RWPE2 (cell line): Measurements from ENCODE around the gene SMYD3.

Source experiments
- ATAC-seq: fragments of 200-7000 bp; cut with Tn5 transposase; 3 replicates; pipeline ENCODE4 v1.9.1; 2021; ENCODE audit warnings: low read depth
- DNase-seq: peaks from one replicate; pipeline ENCODE4 v3.0.0-alpha.2; 2020; ENCODE audit warnings: low spot score
- H3K27ac ChIP-seq: fragments of 450-650 bp; 2 replicates; pipeline ENCODE4 v1.5.1; 2017; ENCODE audit warnings: mild to moderate bottlenecking; ENCODE audit not compliant: poor library complexity, severe bottlenecking
- H3K27me3 ChIP-seq: fragments of 250-450 bp; sonication (Bioruptor Pico); 2 replicates; pipeline ENCODE4 v1.5.1; 2021; ENCODE audit warnings: mild to moderate bottlenecking, moderate library complexity; ENCODE audit not compliant: insufficient read depth, poor library complexity, severe bottlenecking
- H3K36me3 ChIP-seq: fragments of 250-450 bp; sonication (Bioruptor Pico); 2 replicates; pipeline ENCODE4 v1.5.1; 2020; ENCODE audit warnings: low read depth, mild to moderate bottlenecking, moderate library complexity
- H3K4me1 ChIP-seq: fragments of 250-450 bp; sonication (Bioruptor Pico); 2 replicates; pipeline ENCODE4 v1.5.1; 2021; ENCODE audit warnings: mild to moderate bottlenecking, moderate library complexity; ENCODE audit not compliant: insufficient read depth, poor library complexity, severe bottlenecking
- H3K4me3 ChIP-seq: fragments of 250-450 bp; sonication (Bioruptor Pico); 2 replicates; pipeline ENCODE4 v1.5.1; 2021; ENCODE audit warnings: mild to moderate bottlenecking, moderate library complexity; ENCODE audit not compliant: severe bottlenecking
- H3K9me3 ChIP-seq: fragments of 250-450 bp; sonication (Bioruptor Pico); 2 replicates; pipeline ENCODE4 v1.5.1; 2021; ENCODE audit warnings: mild to moderate bottlenecking, moderate library complexity; ENCODE audit not compliant: severe bottlenecking
- CTCF ChIP-seq: fragments of 450-650 bp; IDR thresholded peaks from one replicate; pipeline ENCODE4 v1.5.1; 2017; ENCODE audit warnings: mild to moderate bottlenecking, moderate library complexity; ENCODE audit not compliant: poor library complexity, severe bottlenecking

SMYD3 gene

GRCh38 chr1:246390855-246391254, 116.2 kb downstream of the SMYD3 start:
- no peak for TF ChIP-seq CTCF
- H3K36me3 ChIP-seq, result no peaks in the 10 kb centered on the region
- H3K4me3 ChIP-seq, result no peak overlapping the region
- no peak overlapping the region for H3K27ac ChIP-seq
- no peak for ATAC-seq
- H3K27me3 ChIP-seq, result no peaks in the 10 kb centered on the region
- peaks cover 5% of the 10 kb centered on the region for H3K9me3 ChIP-seq
- DNase-seq, result no peak
- H3K4me1 ChIP-seq, result no peaks in the 10 kb centered on the region

GRCh38 chr1:246384616-246385015, 122.5 kb downstream of the SMYD3 start:
- ATAC-seq (no peak), DNase-seq (no peak)
- no peak for TF ChIP-seq CTCF
- Histone ChIP-seq H3K36me3 (no peaks in the 10 kb centered on the region), H3K27me3 (no peaks in the 10 kb centered on the region), H3K9me3 (no peaks in the 10 kb centered on the region), H3K4me1 (peaks cover 5% of the 10 kb centered on the region), H3K27ac (no peak overlapping the region), H3K4me3 (no peak overlapping the region)

- H3K27me3 ChIP-seq, result no peaks in the 10 kb centered on the region
- no peaks in the 10 kb centered on the region for H3K36me3 ChIP-seq
- peaks cover 5% of the 10 kb centered on the region for H3K4me1 ChIP-seq
- no peak for DNase-seq
- TF ChIP-seq CTCF, result no peak
- no peak overlapping the region for H3K27ac ChIP-seq
- no peak overlapping the region for H3K4me3 ChIP-seq
- no peak for ATAC-seq
- H3K9me3 ChIP-seq, result no peaks in the 10 kb centered on the region
Measured at GRCh38 chr1:246383791-246384190, 123.3 kb downstream of the SMYD3 start.

GRCh38 chr1:246383239-246383589, 123.9 kb downstream of the SMYD3 start:
- Histone ChIP-seq H3K4me3 (no peak overlapping the region), H3K9me3 (no peaks in the 10 kb centered on the region), H3K36me3 (no peaks in the 10 kb centered on the region), H3K4me1 (peaks cover 5% of the 10 kb centered on the region), H3K27ac (no peak overlapping the region), H3K27me3 (no peaks in the 10 kb centered on the region)
- TF ChIP-seq CTCF, result no peak
- DNase-seq (no peak), ATAC-seq (no peak; the same call in 2 of the 3 replicates)

GRCh38 chr1:246382589-246383238, 124.4 kb downstream of the SMYD3 start:
- Histone ChIP-seq H3K4me1 (peaks cover 5% of the 10 kb centered on the region), H3K4me3 (no peak overlapping the region), H3K27me3 (no peaks in the 10 kb centered on the region), H3K36me3 (no peaks in the 10 kb centered on the region), H3K27ac (no peak overlapping the region), H3K9me3 (no peaks in the 10 kb centered on the region)
- no peak for ATAC-seq
- no peak for TF ChIP-seq CTCF
- no peak for DNase-seq
